ENCODE results near the gene SLC37A4.
"Not testable (repeated sequence)": the region's sequence is repeated elsewhere in the genome, so short reads cannot be mapped to it uniquely, and the experiment has no call there.

Gene SLC37A4

GRCh38 chr11:119030329-119031047, at the start of gene SLC37A4:
SLC37A4 (minus strand) TSS chr11:119030877.
- peak; percentile 100 for DNase-seq

GRCh38 chr11:119078675-119079420, 48.2 kb upstream of the SLC37A4 start:
- DNase-seq = no peak

- DNase-seq = no peak
Measured at GRCh38 chr11:119077839-119078238, 47.2 kb upstream of the SLC37A4 start.

- peak; percentile 98 for DNase-seq
Measured at GRCh38 chr11:119067371-119068222, 36.9 kb upstream of the SLC37A4 start, which contains the start of gene VPS11. VPS11 (plus strand) TSS chr11:119067818; CDS start chr11:119067824, 6 bp downstream.

GRCh38 chr11:119065369-119065768, 34.7 kb upstream of the SLC37A4 start:
- DNase-seq = peak; percentile 55

GRCh38 chr11:119062779-119063178, 32.1 kb upstream of the SLC37A4 start:
- DNase-seq = no peak

- no peak for DNase-seq
Measured at GRCh38 chr11:119061256-119061655, 30.6 kb upstream of the SLC37A4 start.

- DNase-seq = not testable (repeated sequence)
Measured at GRCh38 chr11:119059128-119059527, 28.5 kb upstream of the SLC37A4 start.

- DNase-seq = peak; percentile 99
Measured at GRCh38 chr11:119057000-119057769, 26.5 kb upstream of the SLC37A4 start, which contains the start of gene HYOU1. HYOU1 (minus strand) TSS chr11:119057205; CDS start chr11:119056160, 1,045 bp downstream.

GRCh38 chr11:119056421-119056999, 25.8 kb upstream of the SLC37A4 start:
- peak; percentile 86 for DNase-seq

- DNase-seq = no peak
Measured at GRCh38 chr11:119055901-119056300, 25.2 kb upstream of the SLC37A4 start.

GRCh38 chr11:119054418-119054817, 23.7 kb upstream of the SLC37A4 start:
- DNase-seq = no peak

GRCh38 chr11:119052163-119052814, 21.6 kb upstream of the SLC37A4 start:
- DNase-seq = no peak

- no peak for DNase-seq
Measured at GRCh38 chr11:119051440-119052162, 20.9 kb upstream of the SLC37A4 start.

- DNase-seq = no peak
Measured at GRCh38 chr11:119049081-119049480, 18.4 kb upstream of the SLC37A4 start.

- no peak for DNase-seq
Measured at GRCh38 chr11:119048644-119049043, 18.0 kb upstream of the SLC37A4 start.

- DNase-seq = no peak
Measured at GRCh38 chr11:119047205-119047604, 16.5 kb upstream of the SLC37A4 start.

GRCh38 chr11:119046489-119046888, 15.8 kb upstream of the SLC37A4 start:
- DNase-seq = no peak

GRCh38 chr11:119044708-119045107, 14.0 kb upstream of the SLC37A4 start:
- no peak for DNase-seq

GRCh38 chr11:119042927-119043326, 12.2 kb upstream of the SLC37A4 start:
- no peak for DNase-seq

Measured in NCI-H69 (cell line).